Measurements from ENCODE around the gene PRDM7.

The PRDM7 gene

GRCh38 chr16:90053902-90054500 is 23.1 kb downstream of the PRDM7 start:
- H4K20me1 ChIP-seq (ENCODE audit: insufficient read depth, low read length), result no peaks in the 10 kb centered on the region
- H3K9me3 ChIP-seq (ENCODE audit: insufficient read depth, low read length, severe bottlenecking), result peaks cover 22% of the 10 kb centered on the region
- H3K9ac ChIP-seq (ENCODE audit: low read depth, low read length), result no peak overlapping the region
- ATAC-seq (ENCODE audit: insufficient read depth, low read depth), result no peak
- H3K4me1 ChIP-seq (ENCODE audit: insufficient read depth, low read length), result no peaks in the 10 kb centered on the region
- no peak for DNase-seq
- H3K27ac ChIP-seq (ENCODE audit: low read length), result no peak overlapping the region
- no peak overlapping the region for H3K4me2 ChIP-seq (ENCODE audit: insufficient read depth, low read length)
- TF ChIP-seq, protein P1, sequence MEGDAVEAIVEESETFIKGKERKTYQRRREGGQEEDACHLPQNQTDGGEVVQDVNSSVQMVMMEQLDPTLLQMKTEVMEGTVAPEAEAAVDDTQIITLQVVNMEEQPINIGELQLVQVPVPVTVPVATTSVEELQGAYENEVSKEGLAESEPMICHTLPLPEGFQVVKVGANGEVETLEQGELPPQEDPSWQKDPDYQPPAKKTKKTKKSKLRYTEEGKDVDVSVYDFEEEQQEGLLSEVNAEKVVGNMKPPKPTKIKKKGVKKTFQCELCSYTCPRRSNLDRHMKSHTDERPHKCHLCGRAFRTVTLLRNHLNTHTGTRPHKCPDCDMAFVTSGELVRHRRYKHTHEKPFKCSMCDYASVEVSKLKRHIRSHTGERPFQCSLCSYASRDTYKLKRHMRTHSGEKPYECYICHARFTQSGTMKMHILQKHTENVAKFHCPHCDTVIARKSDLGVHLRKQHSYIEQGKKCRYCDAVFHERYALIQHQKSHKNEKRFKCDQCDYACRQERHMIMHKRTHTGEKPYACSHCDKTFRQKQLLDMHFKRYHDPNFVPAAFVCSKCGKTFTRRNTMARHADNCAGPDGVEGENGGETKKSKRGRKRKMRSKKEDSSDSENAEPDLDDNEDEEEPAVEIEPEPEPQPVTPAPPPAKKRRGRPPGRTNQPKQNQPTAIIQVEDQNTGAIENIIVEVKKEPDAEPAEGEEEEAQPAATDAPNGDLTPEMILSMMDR (IDR thresholded peaks at IDR 0.05; ENCODE audit: borderline replicate concordance, extremely low read depth, low read length, poor library complexity, severe bottlenecking), result no peak
- no peak for TF ChIP-seq EZH2 (IDR thresholded peaks at IDR 0.05; ENCODE audit: borderline replicate concordance, low read depth, low read length, severe bottlenecking)
- H3K4me3 ChIP-seq (ENCODE audit: low read depth in 1 of 2, low read length in 2 of 2), result no peak overlapping the region
- H3K36me3 ChIP-seq (ENCODE audit: insufficient read depth, low read length), result no peaks in the 10 kb centered on the region
- no peak overlapping the region for H2AFZ ChIP-seq (ENCODE audit: low read depth, low read length)
- no peaks in the 10 kb centered on the region for H3K27me3 ChIP-seq (ENCODE audit: insufficient read depth, low read length, poor library complexity)
- no peaks in the 10 kb centered on the region for H3K79me2 ChIP-seq (ENCODE audit: insufficient read depth, low read length)

- no peak overlapping the region for H3K4me2 ChIP-seq (ENCODE audit: insufficient read depth, low read length)
- no peak overlapping the region for H3K4me3 ChIP-seq (ENCODE audit: low read depth in 1 of 2, low read length in 2 of 2)
- no peak overlapping the region for H3K9ac ChIP-seq (ENCODE audit: low read depth, low read length)
- no peaks in the 10 kb centered on the region for H3K79me2 ChIP-seq (ENCODE audit: insufficient read depth, low read length)
- ATAC-seq (ENCODE audit: insufficient read depth, low read depth), result no peak
- H3K27ac ChIP-seq (ENCODE audit: low read length), result no peak overlapping the region
- H4K20me1 ChIP-seq (ENCODE audit: insufficient read depth, low read length), result no peaks in the 10 kb centered on the region
- H3K36me3 ChIP-seq (ENCODE audit: insufficient read depth, low read length), result no peaks in the 10 kb centered on the region
- H3K9me3 ChIP-seq (ENCODE audit: insufficient read depth, low read length, severe bottlenecking), result peaks cover 22% of the 10 kb centered on the region
- no peak overlapping the region for H2AFZ ChIP-seq (ENCODE audit: low read depth, low read length)
- no peaks in the 10 kb centered on the region for H3K4me1 ChIP-seq (ENCODE audit: insufficient read depth, low read length)
- no peak for DNase-seq
- no peaks in the 10 kb centered on the region for H3K27me3 ChIP-seq (ENCODE audit: insufficient read depth, low read length, poor library complexity)
- TF ChIP-seq, protein P1 (IDR thresholded peaks at IDR 0.05; ENCODE audit: borderline replicate concordance, extremely low read depth, low read length, poor library complexity, severe bottlenecking), result no peak
- no peak for TF ChIP-seq EZH2 (IDR thresholded peaks at IDR 0.05; ENCODE audit: borderline replicate concordance, low read depth, low read length, severe bottlenecking)
Observed at GRCh38 chr16:90050969-90051368, 26.2 kb downstream of the PRDM7 start.

DNA sequence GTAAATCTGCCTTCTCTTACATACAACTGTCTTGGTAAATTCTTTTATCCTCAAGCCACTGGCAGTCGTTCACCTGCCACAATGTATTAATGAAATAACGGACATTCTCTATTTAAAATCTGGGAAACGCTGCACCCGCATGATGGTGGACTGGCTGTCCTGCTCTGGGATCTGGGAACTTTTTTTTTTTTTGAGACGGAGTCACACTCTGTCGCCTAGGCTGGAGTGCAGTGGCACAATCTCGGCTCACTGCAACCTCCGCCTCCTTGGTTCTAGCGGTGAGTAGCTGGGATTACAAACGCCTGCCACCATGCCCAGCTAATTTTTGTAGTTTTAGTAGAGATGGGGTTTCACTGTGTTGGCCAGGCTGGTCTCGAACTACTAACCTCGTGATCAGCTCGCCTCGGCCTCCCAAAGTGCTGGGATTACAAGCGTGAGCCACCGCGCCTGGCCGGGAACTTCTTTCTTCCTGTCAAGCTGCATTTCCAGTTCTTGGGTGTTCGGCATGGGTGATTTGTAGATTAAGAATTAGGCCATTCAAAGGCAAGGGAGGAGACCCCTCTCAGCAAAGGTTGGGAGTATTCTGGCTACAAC is 28.3 kb downstream of the PRDM7 start:
- DNase-seq (no peak), ATAC-seq (ENCODE audit: insufficient read depth, low read depth) (no peak)
- Histone ChIP-seq H3K27me3 (ENCODE audit: insufficient read depth, low read length, poor library complexity) (no peaks in the 10 kb centered on the region), H3K27ac (ENCODE audit: low read length) (no peak overlapping the region), H3K9ac (ENCODE audit: low read depth, low read length) (no peak overlapping the region), H4K20me1 (ENCODE audit: insufficient read depth, low read length) (no peaks in the 10 kb centered on the region), H3K9me3 (ENCODE audit: insufficient read depth, low read length, severe bottlenecking) (peaks cover 6% of the 10 kb centered on the region), H3K4me2 (ENCODE audit: insufficient read depth, low read length) (no peak overlapping the region), H2AFZ (ENCODE audit: low read depth, low read length) (no peak overlapping the region), H3K79me2 (ENCODE audit: insufficient read depth, low read length) (no peaks in the 10 kb centered on the region), H3K36me3 (ENCODE audit: insufficient read depth, low read length) (no peaks in the 10 kb centered on the region), H3K4me1 (ENCODE audit: insufficient read depth, low read length) (no peaks in the 10 kb centered on the region), H3K4me3 (ENCODE audit: low read depth in 1 of 2, low read length in 2 of 2) (no peak overlapping the region)
- TF ChIP-seq, protein P1 (IDR thresholded peaks at IDR 0.05; ENCODE audit: borderline replicate concordance, extremely low read depth, low read length, poor library complexity, severe bottlenecking), result no peak
- no peak for TF ChIP-seq EZH2 (IDR thresholded peaks at IDR 0.05; ENCODE audit: borderline replicate concordance, low read depth, low read length, severe bottlenecking)
